NCI-H1105 (cell line): ENCODE data around the gene CDK5.
A peak's percentile ranks its signal among the peaks of the same experiment; 100 is the strongest.
"Not testable (repeated sequence)": the region's sequence is repeated elsewhere in the genome, so short reads cannot be mapped to it uniquely, and the experiment has no call there.

Source experiments
- DNase-seq: peaks from one replicate; lab custom pipeline; 2025; lab: John Stamatoyannopoulos, UW

CDK5 gene

GRCh38 chr7:151013733-151014497 lies 43.8 kb downstream of the CDK5 start:
- DNase-seq: peak; percentile 16

- DNase-seq: no peak
Measured at GRCh38 chr7:151013356-151013732, 44.4 kb downstream of the CDK5 start.

GRCh38 chr7:151012911-151013347 lies 44.8 kb downstream of the CDK5 start:
- DNase-seq: peak; percentile 32

- no peak for DNase-seq
Measured at GRCh38 chr7:151012031-151012692, 45.5 kb downstream of the CDK5 start.

GRCh38 chr7:151011616-151012015 lies 46.1 kb downstream of the CDK5 start:
- DNase-seq: not testable (repeated sequence)

- no peak for DNase-seq
Measured at GRCh38 chr7:151011097-151011409, 46.6 kb downstream of the CDK5 start.

GRCh38 chr7:151010307-151011096 lies 47.2 kb downstream of the CDK5 start:
- DNase-seq: no peak

- no peak for DNase-seq
Measured at GRCh38 chr7:151010037-151010306, 47.7 kb downstream of the CDK5 start.

GRCh38 chr7:151009327-151010036 lies 48.2 kb downstream of the CDK5 start:
- no peak for DNase-seq

- DNase-seq: no peak
Measured at GRCh38 chr7:151008511-151009323, 49.0 kb downstream of the CDK5 start.

- no peak for DNase-seq
Measured at GRCh38 chr7:151008143-151008510, 49.6 kb downstream of the CDK5 start.

GRCh38 chr7:151007469-151007898 lies 50.2 kb downstream of the CDK5 start:
- no peak for DNase-seq

- no peak for DNase-seq
Measured at GRCh38 chr7:151006590-151007300, 51.0 kb downstream of the CDK5 start.

GRCh38 chr7:151005566-151005965 lies 52.1 kb downstream of the CDK5 start:
- no peak for DNase-seq
